ENCODE data around the gene PGLYRP4.
"Not testable (repeated sequence)": the region's sequence is repeated elsewhere in the genome, so short reads cannot be mapped to it uniquely, and the experiment has no call there.

PGLYRP4 gene

GRCh38 chr1:153356392-153357075 lies 7.9 kb upstream of the PGLYRP4 start:
- DNase-seq (ENCODE audit: low read depth in 2 of 2): no peak

GRCh38 chr1:153355445-153356071 lies 6.9 kb upstream of the PGLYRP4 start:
- DNase-seq (ENCODE audit: low read depth in 2 of 2): peak in 1 of 2 donors; percentile 6

GRCh38 chr1:153354515-153355193 lies 6.0 kb upstream of the PGLYRP4 start:
- DNase-seq (ENCODE audit: low read depth in 2 of 2): no peak

- no peak for DNase-seq (ENCODE audit: low read depth in 2 of 2)
Measured at GRCh38 chr1:153353226-153353947, 4.7 kb upstream of the PGLYRP4 start.

GRCh38 chr1:153352523-153352922 lies 3.9 kb upstream of the PGLYRP4 start:
- peak; percentile 17 to 43 for DNase-seq (ENCODE audit: low read depth in 2 of 2)

GRCh38 chr1:153350321-153350957 lies 1.8 kb upstream of the PGLYRP4 start:
- DNase-seq (ENCODE audit: low read depth in 2 of 2): no peak

GRCh38 chr1:153349363-153350320 lies 1.0 kb upstream of the PGLYRP4 start:
- DNase-seq (ENCODE audit: low read depth in 2 of 2): no peak

- DNase-seq (ENCODE audit: low read depth in 2 of 2): no peak
Measured at GRCh38 chr1:153347856-153348255, 785 bp downstream of the PGLYRP4 start.

GRCh38 chr1:153347049-153347448 lies 1.6 kb downstream of the PGLYRP4 start:
- not testable (repeated sequence) for DNase-seq (ENCODE audit: low read depth in 2 of 2)

- no peak for DNase-seq (ENCODE audit: low read depth in 2 of 2)
Measured at GRCh38 chr1:153346077-153346723, 2.4 kb downstream of the PGLYRP4 start.

GRCh38 chr1:153345187-153346076 lies 3.2 kb downstream of the PGLYRP4 start:
- DNase-seq (ENCODE audit: low read depth in 2 of 2): no peak

GRCh38 chr1:153344718-153345025 lies 4.0 kb downstream of the PGLYRP4 start:
- DNase-seq (ENCODE audit: low read depth in 2 of 2): no peak

- no peak for DNase-seq (ENCODE audit: low read depth in 2 of 2)
Measured at GRCh38 chr1:153343811-153344717, 4.6 kb downstream of the PGLYRP4 start.

GRCh38 chr1:153343040-153343681 lies 5.5 kb downstream of the PGLYRP4 start:
- no peak for DNase-seq (ENCODE audit: low read depth in 2 of 2)

- DNase-seq (ENCODE audit: low read depth in 2 of 2): no peak
Measured at GRCh38 chr1:153342178-153342577, 6.5 kb downstream of the PGLYRP4 start.

GRCh38 chr1:153341431-153341934 lies 7.2 kb downstream of the PGLYRP4 start:
- DNase-seq (ENCODE audit: low read depth in 2 of 2): no peak

- no peak for DNase-seq (ENCODE audit: low read depth in 2 of 2)
Measured at GRCh38 chr1:153340356-153340755, 8.3 kb downstream of the PGLYRP4 start.
